GM13976 (cell line): ENCODE measurements around the gene CCNL2.
"Not testable (repeated sequence)": the region's sequence is repeated elsewhere in the genome, so short reads cannot be mapped to it uniquely, and the experiment has no call there.

ENCODE experiments used
- DNase-seq: peaks from one replicate; pipeline ENCODE4 v3.0.0; 2012; ENCODE audit warnings: low spot score
- in situ Hi-C: fragments of 300-500 bp; cut with MboI; formaldehyde crosslinking; loops from one replicate; pipeline ENCODE4 v1.12.0; 2022; ENCODE audit warnings: low sequenced_read_pairs, mixed read lengths, inconsistent platforms; ENCODE audit not compliant: unreplicated experiment
- TF ChIP-seq, protein P1 (sequence below): IDR thresholded peaks from 2 replicates; pipeline ENCODE4 v1.5.1; 2012; ENCODE audit warnings: borderline replicate concordance, mild to moderate bottlenecking; ENCODE audit not compliant: insufficient read depth; ENCODE audit errors: extremely low read depth, missing control alignments, control extremely low read depth

CCNL2 gene

DNA sequence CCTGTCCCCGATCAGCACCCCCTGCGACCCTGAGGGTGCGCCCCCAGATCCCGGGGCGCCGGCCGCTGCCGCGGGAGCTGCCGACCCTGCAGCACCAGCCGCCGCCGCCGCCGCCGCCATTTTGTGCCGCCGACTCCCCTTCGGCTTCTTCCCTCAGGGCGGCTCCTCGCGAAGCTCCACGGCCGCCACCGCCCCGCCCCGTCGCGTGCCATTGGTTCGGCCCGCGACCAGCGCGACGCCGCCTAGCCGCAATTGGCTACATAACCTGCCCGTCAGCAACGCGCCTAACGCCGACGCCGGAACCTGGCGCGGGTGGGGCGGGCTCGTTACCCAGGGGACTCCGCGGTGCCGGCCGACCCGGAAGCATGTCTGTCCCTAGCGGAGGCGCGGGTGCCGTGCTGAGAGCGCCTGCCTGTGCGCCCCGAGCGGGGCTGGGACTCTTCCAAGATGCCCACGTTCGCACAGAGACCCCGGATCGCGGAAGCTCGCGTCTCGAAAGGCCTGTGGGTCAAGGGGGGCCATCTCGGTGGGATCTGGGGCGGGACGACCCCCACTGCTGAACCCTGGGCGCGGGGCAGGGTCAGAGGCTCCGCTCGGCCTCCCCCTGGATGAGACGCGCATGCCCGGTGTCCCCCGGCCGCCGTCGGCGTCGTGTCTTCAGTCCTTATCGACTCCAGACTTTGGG lies at the start of gene CCNL2:
TSS of gene CCNL2 (minus strand) at position 149 of the 685 bp plus-strand sequence. CDS start at position 120, 29 bp downstream.
- in situ Hi-C loops, result no loop called here
- TF ChIP-seq, protein P1, sequence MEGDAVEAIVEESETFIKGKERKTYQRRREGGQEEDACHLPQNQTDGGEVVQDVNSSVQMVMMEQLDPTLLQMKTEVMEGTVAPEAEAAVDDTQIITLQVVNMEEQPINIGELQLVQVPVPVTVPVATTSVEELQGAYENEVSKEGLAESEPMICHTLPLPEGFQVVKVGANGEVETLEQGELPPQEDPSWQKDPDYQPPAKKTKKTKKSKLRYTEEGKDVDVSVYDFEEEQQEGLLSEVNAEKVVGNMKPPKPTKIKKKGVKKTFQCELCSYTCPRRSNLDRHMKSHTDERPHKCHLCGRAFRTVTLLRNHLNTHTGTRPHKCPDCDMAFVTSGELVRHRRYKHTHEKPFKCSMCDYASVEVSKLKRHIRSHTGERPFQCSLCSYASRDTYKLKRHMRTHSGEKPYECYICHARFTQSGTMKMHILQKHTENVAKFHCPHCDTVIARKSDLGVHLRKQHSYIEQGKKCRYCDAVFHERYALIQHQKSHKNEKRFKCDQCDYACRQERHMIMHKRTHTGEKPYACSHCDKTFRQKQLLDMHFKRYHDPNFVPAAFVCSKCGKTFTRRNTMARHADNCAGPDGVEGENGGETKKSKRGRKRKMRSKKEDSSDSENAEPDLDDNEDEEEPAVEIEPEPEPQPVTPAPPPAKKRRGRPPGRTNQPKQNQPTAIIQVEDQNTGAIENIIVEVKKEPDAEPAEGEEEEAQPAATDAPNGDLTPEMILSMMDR, result no peak
- peak; percentile 99 for DNase-seq

DNA sequence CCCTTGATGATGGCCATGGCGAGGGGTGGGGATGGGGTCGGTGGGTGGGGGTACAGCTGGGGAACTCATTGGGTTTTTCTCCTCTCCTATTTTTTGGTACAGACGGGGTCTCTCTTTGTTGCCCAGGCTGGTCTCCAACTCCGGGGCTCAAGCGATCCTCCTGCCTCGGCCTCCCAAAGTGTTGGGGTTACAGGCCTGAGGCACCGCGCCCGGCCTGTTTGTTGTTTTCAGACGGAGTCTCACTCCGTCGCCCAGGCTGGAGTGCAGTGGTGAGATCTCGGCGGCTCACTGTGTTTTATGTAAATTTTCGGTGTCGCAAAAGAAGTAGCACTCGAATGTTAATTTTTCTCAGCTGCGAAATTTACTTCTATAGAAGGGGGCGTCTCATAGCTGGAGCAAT lies 47.5 kb upstream of the CCNL2 start:
- in situ Hi-C loops, result not testable (repeated sequence)

DNA sequence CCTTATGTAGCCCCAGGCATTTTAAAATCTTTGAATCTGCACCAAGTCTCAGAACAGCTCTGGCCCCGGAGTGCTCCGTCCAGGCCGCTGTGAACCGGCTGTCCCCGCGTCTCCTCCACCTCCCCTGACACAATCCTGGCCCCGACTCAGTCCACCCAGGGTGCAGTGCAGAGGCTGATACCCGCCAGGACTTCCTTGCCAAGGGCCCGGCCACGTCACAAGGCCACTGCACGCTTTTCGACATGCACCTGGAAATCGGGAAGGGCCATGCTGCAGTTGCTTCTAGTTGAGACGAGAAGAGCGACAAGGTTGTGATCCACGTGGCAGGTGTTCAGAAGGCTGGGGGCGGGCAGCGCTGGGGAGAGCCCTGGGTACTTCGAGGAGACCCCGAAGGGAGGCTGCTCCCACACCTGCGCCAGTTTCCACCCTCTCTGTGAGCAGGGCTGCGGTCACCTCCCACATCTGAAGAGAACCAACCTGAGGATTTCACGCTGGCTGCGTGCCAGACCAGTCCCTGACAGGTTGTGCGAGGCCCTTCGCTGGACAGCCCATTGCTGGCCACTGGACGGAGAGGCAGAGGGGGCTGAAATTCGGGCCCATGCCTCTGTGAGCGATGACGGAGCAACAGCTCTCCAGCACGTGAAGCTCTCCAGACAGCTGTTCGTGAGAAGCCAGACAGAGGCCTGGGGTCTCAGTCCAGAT lies 43.1 kb upstream of the CCNL2 start:
- TF ChIP-seq, protein P1, result no peak
- in situ Hi-C loops, result no loop called here

More for the DNA sequence above, 47.5 kb upstream of the CCNL2 start:
- DNase-seq, result not testable (repeated sequence)

DNA sequence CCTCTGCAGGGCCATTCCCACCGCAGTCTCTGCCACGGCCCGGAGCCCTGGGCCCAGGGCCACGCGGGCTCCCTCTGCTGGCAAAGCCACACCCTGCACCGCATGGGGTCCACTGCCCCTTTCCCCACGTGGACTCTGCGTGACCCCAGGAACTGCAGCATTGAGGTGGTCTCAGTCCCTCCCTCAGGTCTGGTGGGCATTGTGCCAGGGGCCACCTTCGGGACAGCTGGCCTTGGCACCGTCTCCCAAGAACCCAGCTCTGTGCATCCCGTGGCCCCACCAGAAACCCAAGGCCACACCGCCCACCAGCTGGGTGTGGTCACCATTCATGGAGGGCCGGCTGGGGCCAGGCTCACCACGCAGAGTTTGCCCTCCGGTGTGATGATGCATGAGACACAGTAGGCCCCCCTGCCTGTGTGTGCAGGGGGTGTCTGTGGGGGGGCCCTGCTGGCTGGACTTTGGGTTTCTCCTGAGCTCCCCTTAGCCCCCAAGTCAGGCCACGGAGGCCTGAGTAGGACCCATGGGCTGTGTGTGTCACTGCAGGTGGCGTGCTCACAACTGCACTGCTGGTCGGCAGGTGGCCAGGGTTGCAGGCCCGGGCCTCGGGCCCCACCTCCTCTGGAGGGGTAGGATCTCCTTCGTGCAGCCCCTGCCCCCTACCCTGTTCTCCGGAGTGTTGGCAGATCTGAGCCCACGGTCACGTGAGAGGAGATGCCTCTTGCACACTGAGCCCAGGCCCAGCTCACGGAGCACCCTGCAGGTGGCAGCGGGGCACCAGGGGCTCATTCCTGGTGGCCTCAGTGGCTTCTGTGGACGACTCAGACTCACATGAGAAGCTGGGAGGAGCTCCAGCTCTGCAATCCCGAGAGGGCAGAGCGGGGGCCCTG lies 42.1 kb upstream of the CCNL2 start:
- DNase-seq, result peak; percentile 93
- TF ChIP-seq, protein P1, result peak; percentile 81
- in situ Hi-C loops, result no loop called here

More for the DNA sequence above, 43.1 kb upstream of the CCNL2 start:
- DNase-seq, result no peak

DNA sequence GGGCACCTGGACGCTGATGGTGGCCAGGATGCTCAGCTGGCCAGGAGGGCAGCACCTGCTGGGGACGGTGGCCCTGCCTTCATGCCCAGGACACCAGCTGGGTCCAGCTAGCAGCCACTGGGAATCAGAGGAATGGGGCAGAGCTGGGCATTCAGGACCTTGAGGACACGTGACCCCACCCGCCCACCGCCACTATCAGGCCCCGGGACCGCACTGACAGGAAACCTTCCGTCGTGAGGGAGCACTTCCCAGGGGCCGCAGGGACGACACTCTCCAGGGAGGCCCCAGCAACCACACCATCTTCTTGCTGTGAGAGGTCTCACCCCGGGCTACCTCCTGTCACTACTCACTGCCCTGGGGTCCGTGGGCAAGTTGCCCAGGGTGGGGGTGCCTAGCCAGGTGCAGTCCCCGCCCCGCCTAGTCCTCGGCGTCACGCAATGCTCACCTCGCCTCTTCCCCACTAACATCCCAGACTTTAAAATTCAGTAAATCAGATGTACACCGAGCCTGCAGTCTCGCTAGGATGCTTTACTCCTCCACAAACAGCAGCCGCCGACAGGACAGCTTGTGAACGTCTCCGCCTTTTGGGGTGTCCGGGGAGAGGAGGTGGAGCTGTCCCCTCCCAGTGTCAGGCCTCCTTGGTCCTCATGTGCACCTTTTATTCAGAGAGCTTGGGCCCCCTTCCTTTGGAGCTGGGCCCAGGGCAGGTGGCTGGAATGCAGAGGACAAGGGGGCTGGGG lies 41.3 kb upstream of the CCNL2 start:
- in situ Hi-C loops, result no loop called here
- TF ChIP-seq, protein P1, result no peak
- no peak for DNase-seq

DNA sequence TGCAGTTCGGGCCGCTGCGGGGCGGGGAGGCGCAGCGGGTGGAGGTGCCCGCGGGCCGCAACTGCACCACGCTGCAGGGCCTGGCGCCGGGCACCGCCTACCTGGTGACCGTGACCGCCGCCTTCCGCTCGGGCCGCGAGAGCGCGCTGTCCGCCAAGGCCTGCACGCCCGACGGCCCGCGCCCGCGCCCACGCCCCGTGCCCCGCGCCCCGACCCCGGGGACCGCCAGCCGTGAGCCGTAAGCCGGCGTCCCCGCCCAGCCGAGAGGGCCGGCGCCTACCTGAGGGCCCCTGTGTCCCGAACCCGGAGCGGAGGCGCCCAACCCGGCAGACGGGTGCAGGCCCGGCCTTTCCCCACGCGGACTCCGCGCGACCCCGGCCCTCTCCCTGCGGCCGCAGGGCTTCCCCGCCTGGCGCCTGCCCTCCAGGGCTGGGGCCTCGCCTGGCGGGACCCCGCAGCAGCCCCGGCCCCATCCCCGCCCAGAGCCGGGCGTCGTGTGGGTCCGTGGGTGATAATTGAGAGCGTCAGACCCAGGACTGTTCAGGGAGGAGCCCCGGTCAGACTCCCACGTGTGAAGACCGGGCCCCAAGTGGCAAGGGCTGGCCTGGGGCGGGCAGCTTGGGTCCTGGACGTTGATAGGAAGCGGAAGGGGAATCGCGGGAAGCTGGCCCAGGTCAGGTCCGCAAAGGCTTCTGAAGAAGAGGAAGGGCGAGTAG lies 40.6 kb upstream of the CCNL2 start:
- TF ChIP-seq, protein P1, result no peak
- DNase-seq, result no peak
- in situ Hi-C loops, result no loop called here
